ENCODE measurements around the gene CPLX1. TPM values are rescaled to one million over a fixed set of nuclear protein-coding genes. Genes with fewer than 3 reads are reported as not detected.

The CPLX1 gene
- total RNA-seq, 1 donor from 2014 or later = 115 TPM

GRCh38 chr4:860561-860960 lies 34.6 kb upstream of the CPLX1 start:
- H3K36me3 Mint-ChIP-seq (ENCODE audit: unreplicated experiment) = peaks cover 43% of the 10 kb centered on the region
- H3K27me3 Mint-ChIP-seq (ENCODE audit: unreplicated experiment) = peaks cover 24% of the 10 kb centered on the region
- peak overlapping the region; percentile 48 for H3K27ac Mint-ChIP-seq (ENCODE audit: unreplicated experiment)
- H3K4me1 Mint-ChIP-seq (ENCODE audit: low read depth, unreplicated experiment) = peaks cover 22% of the 10 kb centered on the region
- H3K9me3 Mint-ChIP-seq (ENCODE audit: unreplicated experiment) = peaks cover 30% of the 10 kb centered on the region
- no peak overlapping the region for H3K4me3 Mint-ChIP-seq (ENCODE audit: unreplicated experiment)
- no peak for TF ChIP-seq CTCF (IDR thresholded peaks at IDR 0.05; ENCODE audit: partially characterized antibody, unreplicated experiment)
- DNase-seq = peak; percentile 6

GRCh38 chr4:859496-859895 lies 33.6 kb upstream of the CPLX1 start:
- Mint-ChIP-seq H3K27ac (ENCODE audit: unreplicated experiment) (no peak overlapping the region), H3K36me3 (ENCODE audit: unreplicated experiment) (peaks cover 43% of the 10 kb centered on the region), H3K27me3 (ENCODE audit: unreplicated experiment) (peaks cover 25% of the 10 kb centered on the region), H3K4me1 (ENCODE audit: low read depth, unreplicated experiment) (peaks cover 23% of the 10 kb centered on the region), H3K9me3 (ENCODE audit: unreplicated experiment) (peaks cover 39% of the 10 kb centered on the region), H3K4me3 (ENCODE audit: unreplicated experiment) (no peak overlapping the region)
- no peak for TF ChIP-seq CTCF (IDR thresholded peaks at IDR 0.05; ENCODE audit: partially characterized antibody, unreplicated experiment)
- peak; percentile 10 for DNase-seq

- Mint-ChIP-seq H3K4me1 (ENCODE audit: low read depth, unreplicated experiment) (peaks cover 24% of the 10 kb centered on the region), H3K9me3 (ENCODE audit: unreplicated experiment) (peaks cover 40% of the 10 kb centered on the region), H3K27ac (ENCODE audit: unreplicated experiment) (no peak overlapping the region), H3K36me3 (ENCODE audit: unreplicated experiment) (peaks cover 43% of the 10 kb centered on the region), H3K4me3 (ENCODE audit: unreplicated experiment) (no peak overlapping the region), H3K27me3 (ENCODE audit: unreplicated experiment) (peaks cover 25% of the 10 kb centered on the region)
- peak; percentile 9 for DNase-seq
- no peak for TF ChIP-seq CTCF (IDR thresholded peaks at IDR 0.05; ENCODE audit: partially characterized antibody, unreplicated experiment)
These were observed 33.0 kb upstream of the CPLX1 start for GRCh38 chr4:858831-859451.

- no peak for TF ChIP-seq CTCF (IDR thresholded peaks at IDR 0.05; ENCODE audit: partially characterized antibody, unreplicated experiment)
- DNase-seq = peak; percentile 9
- Mint-ChIP-seq H3K4me3 (ENCODE audit: unreplicated experiment) (no peak overlapping the region), H3K36me3 (ENCODE audit: unreplicated experiment) (peaks cover 39% of the 10 kb centered on the region), H3K27me3 (ENCODE audit: unreplicated experiment) (peaks cover 25% of the 10 kb centered on the region), H3K4me1 (ENCODE audit: low read depth, unreplicated experiment) (peaks cover 24% of the 10 kb centered on the region), H3K27ac (ENCODE audit: unreplicated experiment) (peak overlapping the region; percentile 46), H3K9me3 (ENCODE audit: unreplicated experiment) (peaks cover 40% of the 10 kb centered on the region)
These were observed 32.1 kb upstream of the CPLX1 start for GRCh38 chr4:858041-858481.

GRCh38 chr4:857461-857860 lies 31.5 kb upstream of the CPLX1 start:
- Mint-ChIP-seq H3K4me1 (ENCODE audit: low read depth, unreplicated experiment) (peaks cover 24% of the 10 kb centered on the region), H3K4me3 (ENCODE audit: unreplicated experiment) (no peak overlapping the region), H3K36me3 (ENCODE audit: unreplicated experiment) (peaks cover 34% of the 10 kb centered on the region), H3K27ac (ENCODE audit: unreplicated experiment) (peak overlapping the region; percentile 98), H3K9me3 (ENCODE audit: unreplicated experiment) (peaks cover 43% of the 10 kb centered on the region), H3K27me3 (ENCODE audit: unreplicated experiment) (peaks cover 25% of the 10 kb centered on the region)
- DNase-seq = peak; percentile 5
- no peak for TF ChIP-seq CTCF (IDR thresholded peaks at IDR 0.05; ENCODE audit: partially characterized antibody, unreplicated experiment)

All from glutamatergic neuron (in vitro differentiated cells).